ENCODE data around the gene YWHAQ.

- TF ChIP-seq, protein P1, sequence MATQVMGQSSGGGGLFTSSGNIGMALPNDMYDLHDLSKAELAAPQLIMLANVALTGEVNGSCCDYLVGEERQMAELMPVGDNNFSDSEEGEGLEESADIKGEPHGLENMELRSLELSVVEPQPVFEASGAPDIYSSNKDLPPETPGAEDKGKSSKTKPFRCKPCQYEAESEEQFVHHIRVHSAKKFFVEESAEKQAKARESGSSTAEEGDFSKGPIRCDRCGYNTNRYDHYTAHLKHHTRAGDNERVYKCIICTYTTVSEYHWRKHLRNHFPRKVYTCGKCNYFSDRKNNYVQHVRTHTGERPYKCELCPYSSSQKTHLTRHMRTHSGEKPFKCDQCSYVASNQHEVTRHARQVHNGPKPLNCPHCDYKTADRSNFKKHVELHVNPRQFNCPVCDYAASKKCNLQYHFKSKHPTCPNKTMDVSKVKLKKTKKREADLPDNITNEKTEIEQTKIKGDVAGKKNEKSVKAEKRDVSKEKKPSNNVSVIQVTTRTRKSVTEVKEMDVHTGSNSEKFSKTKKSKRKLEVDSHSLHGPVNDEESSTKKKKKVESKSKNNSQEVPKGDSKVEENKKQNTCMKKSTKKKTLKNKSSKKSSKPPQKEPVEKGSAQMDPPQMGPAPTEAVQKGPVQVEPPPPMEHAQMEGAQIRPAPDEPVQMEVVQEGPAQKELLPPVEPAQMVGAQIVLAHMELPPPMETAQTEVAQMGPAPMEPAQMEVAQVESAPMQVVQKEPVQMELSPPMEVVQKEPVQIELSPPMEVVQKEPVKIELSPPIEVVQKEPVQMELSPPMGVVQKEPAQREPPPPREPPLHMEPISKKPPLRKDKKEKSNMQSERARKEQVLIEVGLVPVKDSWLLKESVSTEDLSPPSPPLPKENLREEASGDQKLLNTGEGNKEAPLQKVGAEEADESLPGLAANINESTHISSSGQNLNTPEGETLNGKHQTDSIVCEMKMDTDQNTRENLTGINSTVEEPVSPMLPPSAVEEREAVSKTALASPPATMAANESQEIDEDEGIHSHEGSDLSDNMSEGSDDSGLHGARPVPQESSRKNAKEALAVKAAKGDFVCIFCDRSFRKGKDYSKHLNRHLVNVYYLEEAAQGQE (IDR thresholded peaks at IDR 0.05): no peak
- TF ChIP-seq, protein P2, sequence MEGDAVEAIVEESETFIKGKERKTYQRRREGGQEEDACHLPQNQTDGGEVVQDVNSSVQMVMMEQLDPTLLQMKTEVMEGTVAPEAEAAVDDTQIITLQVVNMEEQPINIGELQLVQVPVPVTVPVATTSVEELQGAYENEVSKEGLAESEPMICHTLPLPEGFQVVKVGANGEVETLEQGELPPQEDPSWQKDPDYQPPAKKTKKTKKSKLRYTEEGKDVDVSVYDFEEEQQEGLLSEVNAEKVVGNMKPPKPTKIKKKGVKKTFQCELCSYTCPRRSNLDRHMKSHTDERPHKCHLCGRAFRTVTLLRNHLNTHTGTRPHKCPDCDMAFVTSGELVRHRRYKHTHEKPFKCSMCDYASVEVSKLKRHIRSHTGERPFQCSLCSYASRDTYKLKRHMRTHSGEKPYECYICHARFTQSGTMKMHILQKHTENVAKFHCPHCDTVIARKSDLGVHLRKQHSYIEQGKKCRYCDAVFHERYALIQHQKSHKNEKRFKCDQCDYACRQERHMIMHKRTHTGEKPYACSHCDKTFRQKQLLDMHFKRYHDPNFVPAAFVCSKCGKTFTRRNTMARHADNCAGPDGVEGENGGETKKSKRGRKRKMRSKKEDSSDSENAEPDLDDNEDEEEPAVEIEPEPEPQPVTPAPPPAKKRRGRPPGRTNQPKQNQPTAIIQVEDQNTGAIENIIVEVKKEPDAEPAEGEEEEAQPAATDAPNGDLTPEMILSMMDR (IDR thresholded peaks at IDR 0.05; ENCODE audit: low read depth, low read length, missing input control): no peak
- TF ChIP-seq, protein P3, sequence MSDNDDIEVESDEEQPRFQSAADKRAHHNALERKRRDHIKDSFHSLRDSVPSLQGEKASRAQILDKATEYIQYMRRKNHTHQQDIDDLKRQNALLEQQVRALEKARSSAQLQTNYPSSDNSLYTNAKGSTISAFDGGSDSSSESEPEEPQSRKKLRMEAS (IDR thresholded peaks at IDR 0.05): no peak
- TF ChIP-seq, protein P4, sequence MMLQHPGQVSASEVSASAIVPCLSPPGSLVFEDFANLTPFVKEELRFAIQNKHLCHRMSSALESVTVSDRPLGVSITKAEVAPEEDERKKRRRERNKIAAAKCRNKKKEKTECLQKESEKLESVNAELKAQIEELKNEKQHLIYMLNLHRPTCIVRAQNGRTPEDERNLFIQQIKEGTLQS (IDR thresholded peaks at IDR 0.05): no peak
- TF ChIP-seq YY1 (IDR thresholded peaks at IDR 0.05) (no peak), FOXA1 (IDR thresholded peaks at IDR 0.05) (no peak), NR2F2 (IDR thresholded peaks at IDR 0.05) (no peak)
These were observed 16.2 kb downstream of the YWHAQ start for GRCh38 chr2:9614562-9614961.

All from liver (tissue), 3 donors.